ENCODE data around the gene PI4KB. TPM values are rescaled to one million over a fixed set of nuclear protein-coding genes. Genes with fewer than 3 reads are reported as not detected.

The PI4KB gene
- total RNA-seq, 1 donor from 2014 or later: 52.0 TPM

DNA sequence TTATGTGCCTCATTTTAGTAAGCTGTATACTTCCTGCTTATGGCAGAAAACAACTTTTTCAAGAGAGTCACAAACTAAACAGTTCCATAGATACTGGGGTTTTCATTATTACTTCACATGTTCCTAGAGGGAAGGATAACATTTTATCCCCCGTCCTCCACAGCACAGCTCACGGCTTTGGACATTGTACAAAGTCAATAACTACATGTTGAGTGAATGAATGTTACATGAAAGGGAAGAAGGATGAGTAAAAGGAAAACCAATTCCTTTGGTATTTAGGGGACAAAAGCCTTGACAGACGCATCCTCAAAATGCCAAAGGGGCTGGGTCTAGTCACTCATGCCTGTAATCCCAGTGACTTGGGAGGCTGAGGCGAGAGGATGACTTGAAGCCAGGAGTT is 14.8 kb downstream of the PI4KB start:
- TF ChIP-seq, protein P1, sequence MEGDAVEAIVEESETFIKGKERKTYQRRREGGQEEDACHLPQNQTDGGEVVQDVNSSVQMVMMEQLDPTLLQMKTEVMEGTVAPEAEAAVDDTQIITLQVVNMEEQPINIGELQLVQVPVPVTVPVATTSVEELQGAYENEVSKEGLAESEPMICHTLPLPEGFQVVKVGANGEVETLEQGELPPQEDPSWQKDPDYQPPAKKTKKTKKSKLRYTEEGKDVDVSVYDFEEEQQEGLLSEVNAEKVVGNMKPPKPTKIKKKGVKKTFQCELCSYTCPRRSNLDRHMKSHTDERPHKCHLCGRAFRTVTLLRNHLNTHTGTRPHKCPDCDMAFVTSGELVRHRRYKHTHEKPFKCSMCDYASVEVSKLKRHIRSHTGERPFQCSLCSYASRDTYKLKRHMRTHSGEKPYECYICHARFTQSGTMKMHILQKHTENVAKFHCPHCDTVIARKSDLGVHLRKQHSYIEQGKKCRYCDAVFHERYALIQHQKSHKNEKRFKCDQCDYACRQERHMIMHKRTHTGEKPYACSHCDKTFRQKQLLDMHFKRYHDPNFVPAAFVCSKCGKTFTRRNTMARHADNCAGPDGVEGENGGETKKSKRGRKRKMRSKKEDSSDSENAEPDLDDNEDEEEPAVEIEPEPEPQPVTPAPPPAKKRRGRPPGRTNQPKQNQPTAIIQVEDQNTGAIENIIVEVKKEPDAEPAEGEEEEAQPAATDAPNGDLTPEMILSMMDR (conservative IDR thresholded peaks at IDR 0.05): no peak
- Mint-ChIP-seq H3K4me1 (peaks cover 34% of the 10 kb centered on the region), H3K27ac (ENCODE audit: unreplicated experiment) (no peak overlapping the region), H3K4me3 (no peak overlapping the region), H3K27me3 (ENCODE audit: low read depth) (no peaks in the 10 kb centered on the region), H3K36me3 (ENCODE audit: low read depth) (peaks cover 5% of the 10 kb centered on the region), H3K9me3 (no peaks in the 10 kb centered on the region)
- DNase-seq (ENCODE audit: low read depth, low spot score): no peak

DNA sequence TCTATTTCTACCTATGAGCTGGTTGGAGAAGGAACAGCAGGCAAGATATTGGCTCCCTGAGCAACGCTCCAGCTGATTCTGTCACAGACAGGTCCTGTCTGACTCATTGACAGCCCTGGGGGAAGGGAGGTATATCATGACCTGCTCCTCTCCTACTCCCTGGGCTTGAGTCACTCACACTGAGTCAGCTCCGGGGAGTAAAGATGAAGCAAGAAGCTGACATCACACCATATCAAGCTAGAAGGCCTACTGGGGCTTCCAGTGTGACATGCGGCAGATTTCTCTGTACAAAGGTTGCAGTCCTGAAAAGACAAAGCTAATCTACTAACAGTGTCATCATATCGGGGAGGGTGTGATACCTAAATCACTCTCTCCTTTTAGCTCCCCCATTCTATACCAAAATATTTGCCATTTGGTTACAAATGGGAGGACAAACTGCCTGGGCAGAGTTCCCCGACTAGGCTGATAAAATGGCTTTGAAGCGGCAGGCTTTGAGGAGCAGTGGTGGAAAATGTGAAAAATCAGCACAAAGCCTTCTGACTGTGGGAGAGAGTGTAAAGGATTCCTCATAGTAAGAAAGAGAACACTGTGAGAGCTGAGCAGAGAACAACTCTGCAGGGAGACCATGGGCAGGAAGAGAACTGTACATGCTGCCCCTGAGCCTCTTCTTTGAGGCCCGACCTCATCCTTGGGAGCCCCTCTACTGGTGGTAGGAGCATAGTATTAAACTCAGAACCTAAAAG is 15.5 kb downstream of the PI4KB start:
- no peak for DNase-seq (ENCODE audit: low read depth, low spot score)
- peaks cover 5% of the 10 kb centered on the region for H3K36me3 Mint-ChIP-seq (ENCODE audit: low read depth)
- H3K4me1 Mint-ChIP-seq: peaks cover 34% of the 10 kb centered on the region
- H3K4me3 Mint-ChIP-seq: no peak overlapping the region
- TF ChIP-seq, protein P1 (conservative IDR thresholded peaks at IDR 0.05): no peak
- no peaks in the 10 kb centered on the region for H3K9me3 Mint-ChIP-seq
- H3K27ac Mint-ChIP-seq (ENCODE audit: unreplicated experiment): peak overlapping the region; percentile 48
- no peaks in the 10 kb centered on the region for H3K27me3 Mint-ChIP-seq (ENCODE audit: low read depth)

DNA sequence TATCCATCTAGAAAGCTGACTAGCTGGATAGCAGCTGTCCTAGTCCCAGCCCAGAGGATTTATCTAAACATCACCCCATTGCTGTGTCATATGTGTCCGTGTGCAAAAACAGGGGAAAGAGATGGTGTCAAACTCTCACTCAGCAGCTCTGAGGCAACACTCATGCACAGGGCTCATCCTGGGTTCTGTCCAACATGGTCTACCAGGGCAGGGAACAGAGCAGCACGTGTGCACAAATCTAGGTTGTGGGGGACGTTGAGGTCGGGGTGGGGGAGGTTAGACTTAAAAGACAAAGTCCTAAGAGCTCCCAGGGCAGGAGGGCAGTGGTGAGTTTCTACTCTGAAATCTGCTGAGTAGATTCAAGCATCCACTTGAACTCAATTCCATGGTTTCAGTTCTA is 16.2 kb downstream of the PI4KB start:
- TF ChIP-seq, protein P1 (conservative IDR thresholded peaks at IDR 0.05): no peak
- no peaks in the 10 kb centered on the region for H3K27me3 Mint-ChIP-seq (ENCODE audit: low read depth)
- peaks cover 5% of the 10 kb centered on the region for H3K36me3 Mint-ChIP-seq (ENCODE audit: low read depth)
- H3K27ac Mint-ChIP-seq (ENCODE audit: unreplicated experiment): no peak overlapping the region
- no peak overlapping the region for H3K4me3 Mint-ChIP-seq
- no peaks in the 10 kb centered on the region for H3K9me3 Mint-ChIP-seq
- no peak for DNase-seq (ENCODE audit: low read depth, low spot score)
- H3K4me1 Mint-ChIP-seq: peaks cover 34% of the 10 kb centered on the region

DNA sequence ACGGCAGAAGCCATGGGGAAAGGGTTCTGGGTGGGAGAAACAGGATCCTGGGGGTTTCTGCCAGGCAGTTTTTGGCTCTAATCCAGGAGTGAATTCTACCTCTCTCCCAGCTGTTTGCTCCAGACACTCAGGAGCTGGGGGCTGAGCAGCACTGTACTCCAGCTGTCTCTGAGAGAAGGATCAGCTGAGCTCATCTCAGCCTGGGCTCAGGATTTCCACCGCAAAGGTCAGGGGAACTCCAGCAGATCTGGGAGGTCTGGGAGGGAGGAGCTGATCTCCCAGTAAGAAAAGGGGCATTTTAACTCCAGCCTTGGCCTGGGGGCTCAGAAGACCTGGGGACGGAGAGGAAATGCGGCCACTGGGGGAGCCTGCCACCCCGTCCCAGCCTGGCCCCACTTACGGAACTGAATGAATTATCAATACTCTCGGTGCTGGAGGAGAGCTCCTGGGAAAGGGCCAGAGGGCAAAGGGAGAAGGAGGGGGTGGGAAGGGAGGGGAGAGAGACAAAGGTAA is 17.3 kb downstream of the PI4KB start:
- no peak for DNase-seq (ENCODE audit: low read depth, low spot score)
- Mint-ChIP-seq H3K4me1 (peaks cover 34% of the 10 kb centered on the region), H3K27ac (ENCODE audit: unreplicated experiment) (peak overlapping the region; percentile 91), H3K4me3 (peak overlapping the region; percentile 23), H3K27me3 (ENCODE audit: low read depth) (no peaks in the 10 kb centered on the region), H3K9me3 (no peaks in the 10 kb centered on the region), H3K36me3 (ENCODE audit: low read depth) (peaks cover 11% of the 10 kb centered on the region)
- TF ChIP-seq, protein P1 (conservative IDR thresholded peaks at IDR 0.05): no peak

DNA sequence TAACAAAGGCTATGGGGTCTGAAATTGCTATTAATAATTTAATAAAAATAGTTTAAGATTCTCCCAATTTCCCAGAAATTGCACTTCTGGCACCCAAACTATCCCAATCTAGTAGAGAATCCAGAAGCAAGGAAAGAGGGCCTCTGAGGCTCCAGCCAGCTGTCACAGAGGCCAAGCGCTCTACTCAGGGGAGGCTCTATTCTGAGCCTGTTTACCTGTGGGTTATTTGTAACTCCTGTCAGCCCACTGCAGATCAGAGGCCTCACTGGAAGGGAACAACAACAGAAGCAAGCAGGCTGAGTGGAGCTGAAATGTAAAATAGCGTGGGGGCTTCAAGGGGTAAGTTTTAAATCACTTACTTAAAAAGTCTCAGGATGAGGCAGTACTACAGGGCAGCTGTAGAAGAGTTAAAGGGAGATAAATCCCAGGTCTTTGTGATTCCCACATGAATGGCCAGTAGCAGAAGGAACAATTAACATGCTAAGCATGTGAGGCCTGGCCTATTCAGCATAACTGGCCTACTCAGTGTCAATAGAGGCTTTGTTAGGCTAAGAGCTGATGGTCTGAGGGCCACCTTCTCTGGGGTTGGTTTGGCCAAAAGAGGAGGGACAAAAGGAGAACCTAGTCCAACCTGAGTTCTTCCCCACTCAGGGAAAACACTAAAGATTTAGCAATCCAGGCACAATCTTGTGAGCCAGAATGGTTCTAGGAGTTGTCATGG is 32.3 kb downstream of the PI4KB start:
- TF ChIP-seq, protein P1 (conservative IDR thresholded peaks at IDR 0.05): no peak
- H3K4me3 Mint-ChIP-seq: peak overlapping the region; percentile 70
- no peaks in the 10 kb centered on the region for H3K9me3 Mint-ChIP-seq
- peak overlapping the region; percentile 85 for H3K27ac Mint-ChIP-seq (ENCODE audit: unreplicated experiment)
- H3K36me3 Mint-ChIP-seq (ENCODE audit: low read depth): peaks cover 25% of the 10 kb centered on the region
- H3K4me1 Mint-ChIP-seq: peaks cover 20% of the 10 kb centered on the region
- peaks cover 3% of the 10 kb centered on the region for H3K27me3 Mint-ChIP-seq (ENCODE audit: low read depth)
- DNase-seq (ENCODE audit: low read depth, low spot score): no peak

All from neural crest cell (in vitro differentiated cells).